ENCODE measurements around the gene EPHA4.

The EPHA4 gene

DNA sequence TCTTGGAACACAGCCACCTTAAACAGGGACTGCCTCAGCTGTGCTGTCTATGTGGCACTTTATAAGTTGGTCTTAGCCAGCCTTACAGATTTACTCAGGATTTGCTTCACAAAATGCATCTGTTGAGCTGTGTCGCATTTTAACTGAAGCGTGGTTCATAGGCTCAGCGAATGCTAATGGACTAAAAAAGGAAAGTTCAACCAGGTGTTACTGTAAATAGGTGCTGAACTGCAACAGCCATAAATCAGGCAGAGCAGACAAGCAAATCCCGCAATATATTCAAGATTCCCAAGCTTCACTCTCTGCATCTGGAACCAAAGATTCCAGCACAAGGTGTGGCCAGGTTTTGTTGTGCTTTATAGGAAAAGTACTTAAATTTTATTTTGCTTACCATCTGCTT is 130.0 kb downstream of the EPHA4 start:
- TF ChIP-seq, protein P1, sequence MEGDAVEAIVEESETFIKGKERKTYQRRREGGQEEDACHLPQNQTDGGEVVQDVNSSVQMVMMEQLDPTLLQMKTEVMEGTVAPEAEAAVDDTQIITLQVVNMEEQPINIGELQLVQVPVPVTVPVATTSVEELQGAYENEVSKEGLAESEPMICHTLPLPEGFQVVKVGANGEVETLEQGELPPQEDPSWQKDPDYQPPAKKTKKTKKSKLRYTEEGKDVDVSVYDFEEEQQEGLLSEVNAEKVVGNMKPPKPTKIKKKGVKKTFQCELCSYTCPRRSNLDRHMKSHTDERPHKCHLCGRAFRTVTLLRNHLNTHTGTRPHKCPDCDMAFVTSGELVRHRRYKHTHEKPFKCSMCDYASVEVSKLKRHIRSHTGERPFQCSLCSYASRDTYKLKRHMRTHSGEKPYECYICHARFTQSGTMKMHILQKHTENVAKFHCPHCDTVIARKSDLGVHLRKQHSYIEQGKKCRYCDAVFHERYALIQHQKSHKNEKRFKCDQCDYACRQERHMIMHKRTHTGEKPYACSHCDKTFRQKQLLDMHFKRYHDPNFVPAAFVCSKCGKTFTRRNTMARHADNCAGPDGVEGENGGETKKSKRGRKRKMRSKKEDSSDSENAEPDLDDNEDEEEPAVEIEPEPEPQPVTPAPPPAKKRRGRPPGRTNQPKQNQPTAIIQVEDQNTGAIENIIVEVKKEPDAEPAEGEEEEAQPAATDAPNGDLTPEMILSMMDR (conservative IDR thresholded peaks at IDR 0.05) = no peak
- H3K27ac ChIP-seq = no peak overlapping the region

DNA sequence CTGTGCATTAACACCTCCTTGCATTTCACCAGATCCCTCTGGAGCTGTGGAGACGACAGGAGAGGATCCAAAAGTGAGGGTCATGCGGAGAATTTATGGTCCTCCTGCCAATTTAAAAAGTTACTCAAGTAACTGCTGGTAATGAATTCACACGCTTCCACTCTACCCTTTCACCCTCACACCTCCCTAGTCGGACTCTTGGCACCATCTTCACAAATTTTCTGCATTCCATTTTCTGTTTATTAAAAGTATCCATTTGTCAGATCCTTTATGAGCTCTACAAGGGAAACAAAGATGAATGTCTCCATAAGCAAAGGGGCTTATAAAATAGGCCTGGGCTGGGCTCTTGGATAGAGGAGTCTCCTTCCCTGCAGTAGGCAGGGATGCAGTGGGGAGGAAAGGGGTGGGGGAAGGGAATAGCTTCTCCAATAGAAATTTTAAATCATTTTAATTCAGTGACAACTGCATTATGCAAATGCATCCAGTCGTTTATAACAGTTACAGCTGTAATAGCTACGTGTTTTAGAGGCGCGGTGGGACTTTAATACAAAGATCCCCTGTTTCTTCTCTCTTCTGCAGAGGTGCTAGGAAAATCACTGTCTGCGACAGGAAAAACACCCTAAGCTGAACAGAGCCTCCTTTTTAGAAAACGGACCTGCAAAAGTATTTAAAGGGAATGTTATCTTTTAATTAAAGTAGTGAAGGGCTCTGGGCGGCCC is 132.2 kb downstream of the EPHA4 start:
- no peak overlapping the region for H3K27ac ChIP-seq
- TF ChIP-seq, protein P1 (conservative IDR thresholded peaks at IDR 0.05) = no peak

DNA sequence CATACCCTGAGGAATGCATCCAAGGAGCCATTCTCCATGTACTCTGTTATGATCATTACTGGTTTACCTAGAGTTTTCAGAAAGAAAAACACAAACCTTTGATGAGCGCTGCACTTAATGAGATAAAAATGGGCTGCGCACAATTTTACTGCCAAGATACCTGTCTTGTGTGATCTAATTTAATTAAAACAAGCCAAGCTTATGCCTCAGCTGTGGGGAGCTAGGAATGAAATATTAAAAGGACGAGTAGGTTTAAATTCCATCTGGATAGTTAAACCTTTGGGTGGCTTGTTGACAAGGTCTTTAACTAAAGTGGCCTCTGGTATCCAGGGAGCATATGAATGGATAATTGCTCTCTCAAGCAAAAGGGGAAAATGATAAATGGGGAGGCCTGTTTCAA is 135.0 kb downstream of the EPHA4 start:
- TF ChIP-seq, protein P1 (conservative IDR thresholded peaks at IDR 0.05) = no peak
- H3K27ac ChIP-seq = no peak overlapping the region

DNA sequence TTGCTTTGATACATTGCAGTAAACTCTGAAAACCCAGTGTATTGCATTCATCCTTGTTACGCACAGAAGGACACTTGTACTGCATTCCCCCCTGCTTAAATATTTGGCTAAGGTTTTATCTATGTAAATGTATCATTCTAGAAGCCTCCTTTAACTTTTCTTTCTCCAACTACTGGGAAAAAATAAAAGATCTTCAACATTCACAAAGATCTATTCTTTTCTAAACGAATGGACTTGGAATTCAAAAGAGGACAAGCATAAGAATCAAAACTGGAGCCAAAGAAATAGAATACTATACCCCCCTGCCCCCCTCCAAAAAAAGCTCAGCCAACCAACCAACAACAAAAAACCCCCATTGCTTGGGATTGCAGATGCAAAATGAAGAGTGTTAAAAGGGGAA is 136.9 kb downstream of the EPHA4 start:
- TF ChIP-seq, protein P1 (conservative IDR thresholded peaks at IDR 0.05) = no peak

DNA sequence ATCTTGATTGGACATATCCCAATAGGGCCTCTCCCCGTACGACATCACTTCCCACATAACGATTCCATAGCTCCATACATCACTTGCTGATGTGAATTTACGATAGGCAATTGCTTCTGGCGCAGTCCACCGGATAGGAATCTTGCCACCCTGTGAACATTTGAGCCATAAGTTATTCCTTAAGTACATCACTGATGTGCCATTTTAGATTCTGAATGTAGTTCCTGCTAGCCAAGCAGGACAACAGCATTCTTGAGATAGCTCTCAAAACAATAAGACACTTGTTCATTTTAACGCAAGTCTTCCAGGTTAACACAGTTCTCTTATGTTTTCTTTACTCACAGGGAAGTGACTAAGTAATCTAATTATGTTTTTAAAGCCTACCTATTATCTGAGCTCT is 138.0 kb downstream of the EPHA4 start:
- H3K27ac ChIP-seq = no peak overlapping the region
- TF ChIP-seq, protein P1 (conservative IDR thresholded peaks at IDR 0.05) = no peak

More for the DNA sequence above, 136.9 kb downstream of the EPHA4 start:
- H3K27ac ChIP-seq = no peak overlapping the region

DNA sequence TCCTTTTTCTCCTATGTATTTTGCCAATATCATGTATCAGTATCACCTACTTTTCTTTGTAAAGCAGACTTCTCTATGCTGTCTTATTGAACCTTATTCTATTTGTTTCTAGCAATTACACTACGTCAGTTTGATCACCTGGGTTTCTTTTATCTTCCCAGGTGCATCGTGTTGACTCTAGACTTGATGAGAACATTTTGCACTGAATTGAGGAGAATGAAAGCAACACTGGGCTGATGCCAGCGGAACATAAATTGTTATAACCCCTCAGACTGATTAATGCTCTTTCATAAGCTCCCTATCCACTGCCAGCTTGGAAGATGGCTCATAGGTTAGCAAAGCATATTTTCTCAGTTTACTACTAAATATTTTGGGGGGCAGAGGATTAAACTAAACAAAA is 140.6 kb downstream of the EPHA4 start:
- H3K27ac ChIP-seq = no peak overlapping the region; the same call in 1 of the 2 replicates
- TF ChIP-seq, protein P1 (conservative IDR thresholded peaks at IDR 0.05) = no peak

DNA sequence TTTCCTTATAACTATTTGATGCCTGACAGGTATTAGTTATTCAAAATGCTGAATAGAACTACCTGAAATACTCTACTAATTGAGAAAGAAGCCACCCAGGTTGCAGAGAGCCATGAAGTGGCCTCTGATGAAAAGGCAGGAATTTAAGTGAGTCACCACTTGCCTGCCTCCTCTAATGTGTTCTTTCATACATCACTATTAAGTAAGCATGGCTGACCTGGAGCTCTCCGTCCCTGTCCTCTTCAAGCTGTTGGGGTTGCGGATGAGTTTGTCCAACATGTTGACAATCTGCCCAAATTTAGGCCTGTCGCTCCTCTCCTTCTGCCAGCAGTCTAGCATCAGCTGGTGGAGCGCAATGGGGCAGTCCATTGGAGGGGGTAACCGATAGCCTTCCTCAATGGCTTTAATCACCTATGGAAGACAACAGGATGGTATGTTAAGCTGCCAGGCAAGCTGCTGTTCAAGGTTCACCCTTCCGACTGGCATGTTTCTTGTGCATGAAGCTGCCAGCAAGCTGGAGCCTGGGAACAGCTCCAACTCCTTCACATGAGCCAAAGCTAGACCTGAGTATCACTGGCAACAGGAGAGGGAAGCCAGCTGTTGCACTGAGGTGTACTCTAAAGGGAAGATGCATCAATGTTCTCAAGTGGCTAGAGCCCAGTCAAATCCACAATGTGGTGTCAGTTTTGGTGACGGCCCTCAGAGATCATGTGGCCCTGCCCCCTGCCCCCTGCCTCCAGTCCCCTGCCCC is 142.2 kb downstream of the EPHA4 start:
- TF ChIP-seq, protein P1 (conservative IDR thresholded peaks at IDR 0.05) = no peak
- no peak overlapping the region for H3K27ac ChIP-seq
